Measurements from ENCODE around the gene PIGV.

DNA sequence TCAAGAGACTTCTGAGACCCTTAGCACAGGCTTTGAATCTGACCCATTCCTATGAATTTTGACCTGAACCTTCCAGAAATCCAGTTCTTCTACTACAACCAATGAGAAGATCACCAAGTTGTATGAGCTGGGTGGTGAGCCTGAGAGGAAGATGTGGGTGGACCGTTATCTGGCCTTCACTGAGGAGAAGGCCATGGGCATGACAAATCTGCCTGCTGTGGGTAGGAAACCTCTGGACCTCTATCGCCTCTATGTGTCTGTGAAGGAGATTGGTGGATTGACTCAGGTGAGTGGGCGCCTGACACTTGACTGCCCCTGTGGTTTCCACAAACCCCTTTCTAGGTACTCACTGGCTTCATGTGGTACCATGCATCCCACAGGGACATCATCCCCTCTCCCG is 20.0 kb upstream of the PIGV start:
- TF ChIP-seq RFX5 (IDR thresholded peaks at IDR 0.05; ENCODE audit: low read depth, low read length): no peak
- TF ChIP-seq RAD21 (IDR thresholded peaks at IDR 0.05; ENCODE audit: low read length): no peak
- TF ChIP-seq, protein P1, sequence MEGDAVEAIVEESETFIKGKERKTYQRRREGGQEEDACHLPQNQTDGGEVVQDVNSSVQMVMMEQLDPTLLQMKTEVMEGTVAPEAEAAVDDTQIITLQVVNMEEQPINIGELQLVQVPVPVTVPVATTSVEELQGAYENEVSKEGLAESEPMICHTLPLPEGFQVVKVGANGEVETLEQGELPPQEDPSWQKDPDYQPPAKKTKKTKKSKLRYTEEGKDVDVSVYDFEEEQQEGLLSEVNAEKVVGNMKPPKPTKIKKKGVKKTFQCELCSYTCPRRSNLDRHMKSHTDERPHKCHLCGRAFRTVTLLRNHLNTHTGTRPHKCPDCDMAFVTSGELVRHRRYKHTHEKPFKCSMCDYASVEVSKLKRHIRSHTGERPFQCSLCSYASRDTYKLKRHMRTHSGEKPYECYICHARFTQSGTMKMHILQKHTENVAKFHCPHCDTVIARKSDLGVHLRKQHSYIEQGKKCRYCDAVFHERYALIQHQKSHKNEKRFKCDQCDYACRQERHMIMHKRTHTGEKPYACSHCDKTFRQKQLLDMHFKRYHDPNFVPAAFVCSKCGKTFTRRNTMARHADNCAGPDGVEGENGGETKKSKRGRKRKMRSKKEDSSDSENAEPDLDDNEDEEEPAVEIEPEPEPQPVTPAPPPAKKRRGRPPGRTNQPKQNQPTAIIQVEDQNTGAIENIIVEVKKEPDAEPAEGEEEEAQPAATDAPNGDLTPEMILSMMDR (conservative IDR thresholded peaks at IDR 0.05; ENCODE audit: low read depth, low read length): no peak
- TF ChIP-seq MXI1 (IDR thresholded peaks at IDR 0.05; ENCODE audit: borderline replicate concordance, low read depth, low read length): no peak
- no peak for TF ChIP-seq CEBPB (IDR thresholded peaks at IDR 0.05; ENCODE audit: low read depth, low read length)
- no peak for TF ChIP-seq POLR2A (IDR thresholded peaks at IDR 0.05; ENCODE audit: low read depth, low read length)
- no peak for TF ChIP-seq BHLHE40 (IDR thresholded peaks at IDR 0.05; ENCODE audit: low read depth, low read length)
- no peak for TF ChIP-seq NFE2L2 (IDR thresholded peaks at IDR 0.05; ENCODE audit: low read depth, low read length)
- TF ChIP-seq MAFK (IDR thresholded peaks at IDR 0.05; ENCODE audit: low read depth, low read length): no peak
- TF ChIP-seq CHD1 (IDR thresholded peaks at IDR 0.05; ENCODE audit: low read depth, low read length): no peak
- no peak for TF ChIP-seq FOS (IDR thresholded peaks at IDR 0.05; ENCODE audit: low read depth, low read length)
- TF ChIP-seq, protein P2, sequence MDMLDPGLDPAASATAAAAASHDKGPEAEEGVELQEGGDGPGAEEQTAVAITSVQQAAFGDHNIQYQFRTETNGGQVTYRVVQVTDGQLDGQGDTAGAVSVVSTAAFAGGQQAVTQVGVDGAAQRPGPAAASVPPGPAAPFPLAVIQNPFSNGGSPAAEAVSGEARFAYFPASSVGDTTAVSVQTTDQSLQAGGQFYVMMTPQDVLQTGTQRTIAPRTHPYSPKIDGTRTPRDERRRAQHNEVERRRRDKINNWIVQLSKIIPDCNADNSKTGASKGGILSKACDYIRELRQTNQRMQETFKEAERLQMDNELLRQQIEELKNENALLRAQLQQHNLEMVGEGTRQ (IDR thresholded peaks at IDR 0.05; ENCODE audit: low read depth, low read length): no peak
- no peak for TF ChIP-seq SMC3 (IDR thresholded peaks at IDR 0.05; ENCODE audit: low read depth, low read length)
- no peak for TF ChIP-seq RCOR1 (IDR thresholded peaks at IDR 0.05; ENCODE audit: insufficient replicate concordance, low read length)
